Left renal cortex interstitium (tissue), 4 donors: ENCODE measurements around the gene INO80B. TPM values are rescaled to one million over a fixed set of nuclear protein-coding genes. Genes with fewer than 3 reads are reported as not detected.
"Not testable (repeated sequence)": the region's sequence is repeated elsewhere in the genome, so short reads cannot be mapped to it uniquely, and the experiment has no call there.

Experiments
- DNase-seq, 4 donors: peaks; one replicate each; pipeline ENCODE4 v3.0.0-alpha.2; 2013; ENCODE audit warnings: low read depth in 4 of 4, low spot score in 2 of 4, missing footprints in 1 of 4
- polyA plus RNA-seq, 4 donors: library from polyadenylated mRNA; unstranded; fragments of 120-200 nt; gene quantifications; one replicate each; pipeline ENCODE4 v1.2.1, GENCODE V29; 2013; ENCODE audit not compliant: insufficient read length in 4 of 4

Gene INO80B
- polyA plus RNA-seq, 4 donors = 25.2 to 40.9 (median 25.9) TPM

GRCh38 chr2:74424995-74425406 is 29.9 kb upstream of the INO80B start:
- no peak for DNase-seq

GRCh38 chr2:74425523-74425922 is 29.4 kb upstream of the INO80B start:
- no peak for DNase-seq

- DNase-seq = no peak
These were observed 28.6 kb upstream of the INO80B start for GRCh38 chr2:74426181-74426758.

- DNase-seq = no peak
These were observed 27.3 kb upstream of the INO80B start for GRCh38 chr2:74427551-74427950.

- no peak for DNase-seq
These were observed 26.2 kb upstream of the INO80B start for GRCh38 chr2:74428675-74429074.

GRCh38 chr2:74429487-74430451 is 25.1 kb upstream of the INO80B start:
- no peak for DNase-seq

- no peak for DNase-seq
These were observed 24.4 kb upstream of the INO80B start for GRCh38 chr2:74430502-74430901.

- DNase-seq = no peak
These were observed 18.6 kb upstream of the INO80B start for GRCh38 chr2:74436111-74436805.

GRCh38 chr2:74436848-74437695 is 17.8 kb upstream of the INO80B start:
- DNase-seq = no peak

GRCh38 chr2:74438248-74438647 is 16.6 kb upstream of the INO80B start:
- DNase-seq = no peak

- no peak for DNase-seq
These were observed 15.5 kb upstream of the INO80B start for GRCh38 chr2:74439373-74439772.

- DNase-seq = peak in 1 of 4 donors; percentile 42
These were observed 15.0 kb upstream of the INO80B start for GRCh38 chr2:74439803-74440377.

GRCh38 chr2:74440378-74441169 is 14.3 kb upstream of the INO80B start:
- DNase-seq = peak; percentile 84 to 88 (median 86)

GRCh38 chr2:74441170-74441689 is 13.7 kb upstream of the INO80B start:
- DNase-seq = no peak

- DNase-seq = no peak
These were observed 13.0 kb upstream of the INO80B start, which contains the start of gene RTKN for GRCh38 chr2:74441690-74442482. RTKN (minus strand) TSS chr2:74441937; CDS start chr2:74441816, 121 bp downstream.

- not testable (repeated sequence) for DNase-seq
These were observed 12.2 kb upstream of the INO80B start for GRCh38 chr2:74442483-74443297.
